ENCODE data around the gene KIF25.

GRCh38 chr6:168041928-168042327 lies 44.5 kb downstream of the KIF25 start:
- no peak for TF ChIP-seq CTCF (IDR thresholded peaks at IDR 0.05)
- no peak for TF ChIP-seq POLR2A (IDR thresholded peaks at IDR 0.05)

All from uterus (tissue), 2 donors.